Activated CD8-positive, alpha-beta memory T cell treated with anti-CD3 and anti-CD28 coated beads, Interleukin-2, amount 50 U/mL, for 4 hours (primary cell): Measurements from ENCODE around the gene CHCT1.

Source experiments
- DNase-seq: peaks from one replicate; pipeline ENCODE4 v3.0.0-alpha.2; 2020

CHCT1 gene

DNA sequence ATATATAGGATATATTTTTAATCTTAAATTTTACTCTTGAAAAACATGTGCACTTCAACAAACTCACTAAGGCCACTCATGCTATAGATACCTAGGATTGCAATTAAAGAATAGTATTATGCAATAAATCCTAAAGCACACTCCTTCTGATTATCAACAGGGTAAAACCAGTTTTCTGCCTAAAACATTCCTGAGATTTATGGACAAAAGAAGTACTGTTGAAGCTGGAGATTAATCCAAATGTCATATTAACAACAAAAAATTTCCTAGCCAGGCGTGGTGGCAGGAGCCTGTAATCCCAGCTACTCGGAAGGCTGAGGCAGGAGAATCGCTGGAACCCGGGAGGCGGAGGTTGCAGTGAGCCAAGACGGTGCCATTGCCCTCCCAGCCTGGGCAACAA, 21.4 kb downstream of the CHCT1 start:
- no peak for DNase-seq

DNA sequence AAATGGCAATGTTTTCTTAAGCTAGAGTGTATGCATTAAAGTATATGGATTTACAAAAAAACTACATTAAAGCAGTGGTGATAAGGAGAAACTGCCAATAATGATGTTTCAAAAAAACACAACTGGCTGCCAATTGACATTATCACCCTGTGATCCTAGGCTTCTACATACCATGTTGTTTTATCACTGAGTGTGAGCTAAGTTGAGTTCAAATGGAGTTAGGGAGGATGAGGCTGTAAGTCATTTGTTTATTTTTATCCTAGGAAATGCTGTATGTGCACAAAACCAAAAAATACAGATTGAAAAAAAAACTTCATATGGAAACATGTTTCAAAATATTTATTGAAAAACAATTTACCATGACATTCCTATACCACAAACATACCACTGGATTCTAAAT, 22.9 kb downstream of the CHCT1 start:
- DNase-seq, result no peak

GRCh38 chr17:60447375-60447774, 25.1 kb downstream of the CHCT1 start:
- DNase-seq, result no peak

DNA sequence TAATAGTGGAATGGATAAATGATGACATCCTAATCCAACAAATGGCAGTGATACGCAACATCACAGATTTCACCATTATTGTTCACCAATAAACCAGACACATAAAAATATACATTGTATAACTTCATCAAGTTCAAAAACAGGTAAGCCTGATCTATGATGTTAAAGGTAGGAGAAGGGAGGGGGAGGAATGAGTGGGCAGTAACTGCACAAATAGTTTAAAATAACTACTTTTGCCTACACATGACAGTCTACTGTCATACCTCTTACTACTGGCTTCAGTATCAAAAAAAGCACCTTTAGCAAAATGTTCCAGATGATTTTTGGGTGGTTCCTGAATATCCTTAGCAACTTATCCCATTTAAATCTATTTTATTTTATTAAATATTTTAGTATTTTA, 28.8 kb downstream of the CHCT1 start:
- DNase-seq, result no peak

DNA sequence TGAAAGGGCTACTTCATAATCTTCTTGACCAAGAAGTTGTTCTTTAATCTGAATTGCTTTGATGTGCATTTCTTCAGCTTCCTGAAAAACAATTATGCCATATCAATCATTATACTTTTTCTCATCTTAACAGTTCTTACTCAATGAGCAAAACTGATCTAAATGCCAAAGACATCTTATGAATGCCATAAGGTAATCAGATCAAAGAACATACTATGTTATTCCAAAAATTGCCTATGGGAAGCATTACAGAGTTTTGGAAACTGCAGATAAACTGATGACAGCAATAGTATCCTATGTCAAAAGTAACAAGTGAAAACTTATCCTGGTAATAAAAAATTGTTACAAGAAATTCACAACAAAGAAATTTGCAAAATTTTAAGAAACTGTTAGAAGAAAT, 29.7 kb downstream of the CHCT1 start:
- no peak for DNase-seq

DNA sequence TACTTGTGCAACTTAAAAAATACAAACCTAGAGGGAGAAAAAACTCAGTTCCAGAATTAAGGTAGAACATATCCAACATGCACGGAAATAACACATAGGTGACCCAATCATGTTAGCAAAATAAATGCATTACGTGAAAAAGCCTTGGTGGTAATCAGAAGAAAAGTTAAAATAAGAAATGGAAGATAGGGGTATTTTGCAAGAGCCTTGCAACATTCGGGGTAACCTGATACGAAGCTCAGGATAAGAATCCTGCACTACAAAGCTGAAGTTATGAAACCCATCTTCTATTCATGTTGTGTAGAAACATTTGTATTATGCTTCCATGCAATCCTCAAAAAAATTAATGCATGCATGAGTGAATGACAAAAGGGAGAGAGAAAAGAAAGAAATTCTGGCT, 33.1 kb downstream of the CHCT1 start:
- DNase-seq, result no peak

GRCh38 chr17:60457148-60457547, 34.9 kb downstream of the CHCT1 start:
- DNase-seq, result no peak

DNA sequence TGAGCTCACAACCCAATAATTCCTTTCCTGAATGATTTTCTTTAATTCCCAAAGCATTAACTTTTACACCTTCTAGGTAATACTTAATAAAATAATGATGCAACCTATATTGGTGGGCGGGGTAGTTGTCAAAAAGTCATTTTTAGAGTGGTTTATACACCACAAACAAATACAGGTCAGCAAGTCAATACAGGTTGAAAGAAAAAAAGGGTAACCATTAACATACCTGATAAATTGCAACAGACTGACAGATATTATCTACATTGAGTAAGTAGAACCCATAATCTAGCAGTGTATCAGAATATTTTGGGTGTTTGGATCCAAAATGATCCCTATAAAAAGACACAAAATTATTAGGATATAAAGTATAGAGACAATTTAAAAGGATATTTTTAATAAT, 39.3 kb downstream of the CHCT1 start:
- DNase-seq, result no peak

DNA sequence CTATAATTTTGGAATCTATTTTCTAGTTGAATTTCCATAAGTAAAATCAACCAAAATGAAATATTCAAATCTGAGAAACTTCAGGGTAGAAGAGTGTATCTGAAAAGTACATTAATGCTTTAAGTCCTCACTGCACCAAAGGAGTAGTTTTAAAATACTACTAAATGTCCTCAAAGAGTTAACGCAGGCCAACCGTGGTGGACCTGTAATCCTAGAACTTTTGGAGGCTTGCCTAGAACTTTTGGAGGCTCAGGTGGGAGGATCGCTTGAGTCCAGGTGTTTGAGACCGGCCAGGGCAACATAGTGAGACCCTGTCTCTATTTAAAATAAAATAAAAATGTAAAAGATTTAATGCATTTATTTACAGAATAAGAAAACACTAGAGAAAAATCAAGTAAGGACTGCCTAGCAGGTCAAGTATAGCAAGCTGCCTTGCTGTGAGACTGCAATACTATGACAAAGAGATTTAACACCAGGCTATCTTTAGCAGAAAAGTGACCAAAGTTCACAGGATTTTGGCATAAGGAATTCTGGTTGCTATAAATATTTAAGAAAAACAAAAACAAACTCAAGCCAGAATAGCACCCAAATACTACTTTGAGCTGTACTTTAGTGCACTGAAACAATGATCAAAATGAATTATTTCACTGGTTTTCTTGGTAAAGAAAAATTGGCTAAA, 41.0 kb downstream of the CHCT1 start:
- DNase-seq, result no peak

GRCh38 chr17:60464343-60464742, 42.1 kb downstream of the CHCT1 start:
- no peak for DNase-seq

DNA sequence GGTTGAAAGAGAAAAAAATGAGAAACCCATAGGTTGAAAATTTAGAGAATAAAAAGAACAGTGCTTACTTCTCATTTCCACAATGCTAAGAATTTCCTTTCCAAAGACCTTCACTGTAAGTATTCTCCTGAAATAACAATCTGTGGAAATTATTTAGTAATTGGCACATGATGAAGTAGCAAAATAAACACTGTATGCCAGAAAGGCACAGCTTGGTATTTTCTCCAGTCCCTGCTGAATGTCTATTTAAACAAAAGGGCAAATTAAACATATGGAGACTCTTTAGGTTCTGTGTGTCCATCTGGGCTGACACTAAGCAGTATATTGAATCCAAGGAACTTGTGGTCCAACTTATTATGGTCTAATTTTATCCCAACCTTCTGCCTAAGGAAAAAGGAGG, 46.1 kb downstream of the CHCT1 start:
- DNase-seq, result no peak

- DNase-seq, result no peak
These were observed 49.2 kb downstream of the CHCT1 start for GRCh38 chr17:60471451-60471850.

- no peak for DNase-seq
These were observed 50.2 kb downstream of the CHCT1 start for GRCh38 chr17:60472449-60472848.

DNA sequence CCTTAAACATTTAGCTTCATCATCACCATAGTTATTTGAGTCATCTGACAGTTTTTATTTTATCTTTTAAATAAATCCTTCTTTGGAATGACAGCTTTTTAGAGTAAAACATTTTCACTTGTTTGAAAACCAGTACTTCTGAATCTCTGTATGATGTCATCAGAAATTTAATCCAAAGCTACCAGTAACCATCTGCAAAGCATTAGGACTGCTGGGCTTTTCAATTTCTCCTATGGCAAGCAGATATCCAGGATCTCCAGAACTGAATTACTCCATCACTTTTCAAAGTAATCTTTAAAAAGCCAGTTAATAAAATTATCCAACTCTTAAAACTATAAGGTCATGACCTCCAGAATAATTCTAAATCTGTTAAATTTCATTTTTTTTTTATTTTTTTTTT, 51.5 kb downstream of the CHCT1 start:
- DNase-seq, result no peak
